Large intestine (tissue), 3 donors: ENCODE results near the gene MCM5. TPM values are rescaled to one million over a fixed set of nuclear protein-coding genes. Genes with fewer than 3 reads are reported as not detected.
"Not testable (repeated sequence)": the region's sequence is repeated elsewhere in the genome, so short reads cannot be mapped to it uniquely, and the experiment has no call there.

Source experiments
- DNase-seq, 2 donors: peaks; one replicate each; pipeline versions ENCODE4 v3.0.0 to v3.0.0-alpha.2; 2013
- H3K27ac ChIP-seq: one replicate; pipeline ENCODE4 v1.5.1; 2013; ENCODE audit warnings: low read length
- H3K27me3 ChIP-seq: 2 replicates; pipeline ENCODE4 v1.6.1; 2013; ENCODE audit warnings: low read length; ENCODE audit not compliant: control insufficient read depth, insufficient read depth
- H3K36me3 ChIP-seq: 2 replicates; pipeline ENCODE4 v1.6.1; 2013; ENCODE audit warnings: low read length; ENCODE audit not compliant: control insufficient read depth, insufficient read depth
- H3K4me1 ChIP-seq: one replicate; pipeline ENCODE4 v1.6.1; 2013; ENCODE audit warnings: low read length; ENCODE audit not compliant: control insufficient read depth, insufficient read depth
- H3K4me3 ChIP-seq: one replicate; pipeline ENCODE4 v1.5.1; 2013; ENCODE audit warnings: low read length
- H3K9me3 ChIP-seq: one replicate; pipeline ENCODE4 v1.6.1; 2013; ENCODE audit warnings: mild to moderate bottlenecking, low read depth, low read length, moderate library complexity; ENCODE audit not compliant: control insufficient read depth
- WGBS: methylation state at CpG from one replicate; pipeline ENCODE4 v1.1.5; 2013; ENCODE audit warnings: low lambda C conversion rate; ENCODE audit not compliant: insufficient coverage; 5-methylcytosine and 5-hydroxymethylcytosine counted together
- polyA plus RNA-seq: library from polyadenylated mRNA; unstranded; fragments of 120-200 nt; gene quantifications from one replicate; pipeline ENCODE4 v1.2.1, GENCODE V29; 2013

MCM5 gene
- polyA plus RNA-seq, 1 donor, result 41.0 TPM

DNA sequence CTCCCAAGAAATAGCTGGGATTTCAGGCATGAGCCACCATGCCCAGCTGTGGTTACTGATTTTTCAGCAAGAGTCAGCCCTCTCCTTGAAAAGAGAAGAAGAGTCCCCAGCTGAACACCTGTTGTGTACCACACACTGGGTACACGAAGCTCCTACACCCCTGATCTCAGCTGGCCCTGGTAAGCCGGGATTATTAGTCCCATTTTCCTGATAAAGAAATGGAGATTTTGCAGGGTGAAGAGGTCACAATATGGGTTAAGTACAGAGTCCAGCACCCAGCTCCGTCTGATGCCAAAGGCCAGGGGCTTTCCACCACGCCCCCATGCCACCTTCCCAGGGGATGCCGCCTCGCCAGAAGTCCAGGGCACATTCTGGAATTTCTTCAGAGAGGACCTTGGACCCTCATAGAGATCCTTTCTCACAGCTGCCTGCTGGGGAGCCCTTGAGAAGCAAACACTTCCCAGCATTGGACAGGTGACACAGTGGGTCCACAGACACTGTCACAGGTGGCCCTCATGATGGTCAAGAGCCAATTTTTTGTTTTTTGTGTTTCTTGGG, 38.9 kb upstream of the MCM5 start:
- no peak overlapping the region for H3K4me3 ChIP-seq
- H3K9me3 ChIP-seq, result no peaks in the 10 kb centered on the region
- WGBS, result no CpG with 5 or more reads among the region's 6 CpGs
- H3K27ac ChIP-seq, result peak overlapping the region; percentile 23
- DNase-seq, result peak in 1 of 2 donors; percentile 66
- no peaks in the 10 kb centered on the region for H3K4me1 ChIP-seq
- no peaks in the 10 kb centered on the region for H3K27me3 ChIP-seq
- H3K36me3 ChIP-seq, result no peaks in the 10 kb centered on the region

DNA sequence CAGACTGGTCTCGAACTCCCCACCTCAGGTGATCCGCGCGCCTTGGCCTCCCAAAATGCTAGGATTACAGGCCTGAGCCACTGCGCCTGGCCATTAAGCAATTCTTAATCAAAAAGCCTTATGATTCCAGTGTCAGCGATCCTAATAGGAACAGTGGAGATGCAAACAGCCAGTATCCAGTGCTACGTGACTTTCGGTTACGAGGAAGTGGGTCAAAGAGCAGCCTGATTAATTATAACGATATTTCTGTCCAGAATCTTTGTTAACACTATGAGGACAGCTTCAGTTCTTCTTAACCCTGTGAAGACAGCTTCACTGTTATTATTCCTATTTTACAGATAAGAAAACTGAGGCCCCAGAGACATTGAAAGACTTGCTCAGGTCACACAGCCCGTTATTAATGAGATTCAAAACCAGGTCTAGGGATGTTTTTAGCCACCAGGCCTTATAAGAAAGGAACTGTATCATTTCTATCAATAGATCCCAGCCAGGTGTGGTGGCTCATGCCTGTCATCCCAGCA, 36.3 kb upstream of the MCM5 start:
- no peaks in the 10 kb centered on the region for H3K27me3 ChIP-seq
- WGBS, result no CpG with 5 or more reads among the region's 11 CpGs
- H3K4me3 ChIP-seq, result no peak overlapping the region
- no peaks in the 10 kb centered on the region for H3K36me3 ChIP-seq
- H3K4me1 ChIP-seq, result peaks cover 19% of the 10 kb centered on the region
- H3K27ac ChIP-seq, result no peak overlapping the region
- no peaks in the 10 kb centered on the region for H3K9me3 ChIP-seq
- DNase-seq, result no peak

DNA sequence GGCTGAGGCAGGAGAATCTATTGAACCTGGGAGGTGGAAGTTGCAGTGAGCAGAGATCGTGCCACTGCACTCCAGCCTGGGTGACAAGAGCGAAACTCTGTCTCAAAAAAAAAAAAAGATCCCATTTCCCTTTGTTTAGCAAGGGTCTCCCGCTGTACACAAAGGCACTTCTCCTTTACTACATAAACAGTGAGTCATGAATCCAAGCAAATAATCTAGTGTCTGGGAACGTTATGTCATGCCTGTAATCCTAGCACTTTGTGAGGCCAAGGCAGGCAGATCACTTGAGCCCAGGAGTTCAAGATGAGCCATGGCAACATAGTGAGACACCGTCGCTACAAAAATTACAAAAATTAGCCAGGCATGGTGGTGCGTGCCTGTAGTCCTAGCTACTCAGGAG, 35.7 kb upstream of the MCM5 start:
- H3K9me3 ChIP-seq, DNase-seq, H3K4me3 ChIP-seq, H3K36me3 ChIP-seq, H3K27me3 ChIP-seq, H3K27ac ChIP-seq: not testable (repeated sequence)
- H3K4me1 ChIP-seq, result peaks cover 22% of the 10 kb centered on the region
- no CpG with 5 or more reads among the region's 7 CpGs for WGBS

DNA sequence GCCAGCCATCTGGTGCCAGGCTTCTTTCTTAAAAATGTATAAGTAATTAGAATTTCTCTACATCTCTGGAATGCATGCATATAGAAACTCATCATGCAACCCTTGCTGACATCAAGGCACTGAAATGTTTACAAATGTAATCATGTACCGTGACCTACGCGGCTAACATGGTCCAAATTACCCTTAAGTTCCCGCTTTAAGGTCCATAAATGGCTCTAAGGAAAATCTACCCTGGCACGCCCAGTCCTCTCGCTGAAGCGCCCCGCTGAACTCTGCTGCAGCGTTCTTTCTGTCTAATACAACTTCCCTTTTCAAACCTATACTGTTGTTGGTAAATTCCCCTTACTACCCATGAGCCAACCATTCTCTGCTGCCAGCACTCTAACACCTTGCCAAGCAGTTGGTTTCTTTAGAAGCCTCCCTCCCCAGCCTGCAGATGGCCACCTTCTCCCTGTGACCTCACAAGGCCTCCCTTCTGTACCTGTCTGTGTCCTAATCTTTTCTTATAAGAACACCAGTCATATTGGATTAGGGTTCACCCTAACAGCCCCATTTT, 32.5 kb upstream of the MCM5 start:
- Histone ChIP-seq H3K36me3 (no peaks in the 10 kb centered on the region), H3K4me3 (no peak overlapping the region), H3K27me3 (no peaks in the 10 kb centered on the region), H3K27ac (peak overlapping the region; percentile 20), H3K4me1 (peaks cover 32% of the 10 kb centered on the region), H3K9me3 (no peaks in the 10 kb centered on the region)
- no CpG with 5 or more reads among the region's 9 CpGs for WGBS
- DNase-seq, result peak in 1 of 2 donors; percentile 71

DNA sequence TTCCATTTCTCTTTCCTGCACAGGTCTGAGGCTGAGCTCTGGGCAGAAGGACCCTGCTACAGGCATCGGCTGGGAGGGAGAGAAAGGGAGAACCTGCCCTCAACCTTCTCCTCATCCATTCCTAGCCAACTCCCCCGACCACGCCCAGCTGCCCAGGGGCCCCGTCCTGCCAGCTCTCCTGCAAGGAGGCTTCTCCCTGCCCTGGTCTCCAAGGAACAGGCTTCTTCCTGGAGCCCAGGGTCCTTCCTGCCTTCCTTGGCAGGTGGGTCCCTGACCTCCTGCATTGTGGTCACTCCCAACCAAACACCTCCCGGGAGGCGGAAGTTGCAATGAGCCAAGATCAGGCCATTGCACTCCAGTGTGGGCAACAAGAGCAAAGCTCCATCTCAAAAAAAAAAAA, 31.6 kb upstream of the MCM5 start:
- Histone ChIP-seq H3K4me1 (peaks cover 32% of the 10 kb centered on the region), H3K4me3 (no peak overlapping the region), H3K27me3 (no peaks in the 10 kb centered on the region), H3K36me3 (no peaks in the 10 kb centered on the region), H3K9me3 (no peaks in the 10 kb centered on the region), H3K27ac (no peak overlapping the region)
- no CpG with 5 or more reads among the region's 6 CpGs for WGBS
- no peak for DNase-seq

DNA sequence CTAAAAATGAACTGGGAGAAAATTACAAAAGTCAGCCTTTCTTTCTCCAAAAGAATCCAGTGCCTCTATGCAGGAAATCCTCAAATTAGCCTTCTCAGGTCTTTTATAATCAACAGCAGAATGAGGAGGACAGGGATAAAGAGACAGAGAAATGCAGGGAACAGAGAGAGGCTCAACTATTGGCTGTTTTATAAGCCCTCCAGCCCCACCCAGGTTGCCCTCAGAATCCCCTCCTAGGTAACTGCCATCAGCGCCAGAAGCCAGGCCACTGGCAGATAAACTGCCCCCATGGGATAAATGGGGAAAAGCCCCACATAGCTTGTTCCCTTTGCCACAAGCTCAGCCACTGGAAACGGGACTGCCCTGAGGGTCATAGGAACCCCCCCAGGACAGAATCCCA, 29.9 kb upstream of the MCM5 start:
- Histone ChIP-seq H3K27ac (no peak overlapping the region), H3K4me1 (peaks cover 32% of the 10 kb centered on the region), H3K36me3 (no peaks in the 10 kb centered on the region), H3K4me3 (no peak overlapping the region), H3K27me3 (no peaks in the 10 kb centered on the region), H3K9me3 (no peaks in the 10 kb centered on the region)
- DNase-seq, result no peak
- no CpG with 5 or more reads among the region's 2 CpGs for WGBS

DNA sequence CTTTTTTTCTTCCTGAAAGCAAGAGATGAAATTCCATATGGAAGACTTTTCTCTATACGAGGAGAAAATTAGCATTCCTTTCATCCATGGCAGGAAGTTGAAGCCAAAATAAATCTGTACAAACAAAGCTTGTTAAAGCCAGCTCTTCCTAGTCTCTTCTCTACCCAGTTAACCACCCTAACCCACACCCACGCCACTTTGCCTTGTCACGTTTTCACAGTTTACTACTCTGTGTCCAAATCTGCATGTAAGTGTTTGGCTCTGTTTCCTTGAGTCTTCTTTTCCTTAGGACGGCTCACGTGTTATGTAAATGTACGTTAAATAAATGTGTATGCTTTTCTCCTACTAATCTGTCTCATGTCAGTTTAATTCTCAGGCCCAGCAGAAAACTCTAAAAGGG, 26.2 kb upstream of the MCM5 start:
- no peaks in the 10 kb centered on the region for H3K36me3 ChIP-seq
- 94% methylated on average over 5 of the region's 6 CpGs for WGBS
- H3K4me1 ChIP-seq, result peaks cover 36% of the 10 kb centered on the region
- no peaks in the 10 kb centered on the region for H3K9me3 ChIP-seq
- no peaks in the 10 kb centered on the region for H3K27me3 ChIP-seq
- H3K27ac ChIP-seq, result no peak overlapping the region
- no peak for DNase-seq
- no peak overlapping the region for H3K4me3 ChIP-seq

DNA sequence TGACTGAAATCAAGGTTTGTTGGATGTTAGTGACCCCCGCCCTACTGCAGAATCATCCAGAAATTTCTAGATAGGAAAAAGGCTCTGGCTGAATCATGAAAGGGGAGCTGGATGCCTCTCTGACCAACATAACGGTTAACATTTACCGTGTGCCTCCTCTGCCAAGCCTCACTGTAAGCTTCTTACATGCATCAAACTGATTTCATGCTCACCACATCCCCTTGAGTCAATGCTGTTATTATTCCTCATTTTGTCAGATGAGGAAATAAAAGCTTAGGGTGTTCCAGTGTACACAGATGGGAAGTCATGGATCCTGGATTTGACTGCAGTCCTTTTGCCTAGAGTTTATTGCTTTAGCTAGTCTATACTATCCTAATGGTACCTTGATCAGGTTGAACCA, 24.9 kb upstream of the MCM5 start:
- H3K27me3 ChIP-seq, result no peaks in the 10 kb centered on the region
- no peaks in the 10 kb centered on the region for H3K36me3 ChIP-seq
- H3K27ac ChIP-seq, result no peak overlapping the region
- no peak overlapping the region for H3K4me3 ChIP-seq
- WGBS, result no CpG with 5 or more reads among the region's 3 CpGs
- peaks cover 42% of the 10 kb centered on the region for H3K4me1 ChIP-seq
- no peak for DNase-seq
- H3K9me3 ChIP-seq, result no peaks in the 10 kb centered on the region

DNA sequence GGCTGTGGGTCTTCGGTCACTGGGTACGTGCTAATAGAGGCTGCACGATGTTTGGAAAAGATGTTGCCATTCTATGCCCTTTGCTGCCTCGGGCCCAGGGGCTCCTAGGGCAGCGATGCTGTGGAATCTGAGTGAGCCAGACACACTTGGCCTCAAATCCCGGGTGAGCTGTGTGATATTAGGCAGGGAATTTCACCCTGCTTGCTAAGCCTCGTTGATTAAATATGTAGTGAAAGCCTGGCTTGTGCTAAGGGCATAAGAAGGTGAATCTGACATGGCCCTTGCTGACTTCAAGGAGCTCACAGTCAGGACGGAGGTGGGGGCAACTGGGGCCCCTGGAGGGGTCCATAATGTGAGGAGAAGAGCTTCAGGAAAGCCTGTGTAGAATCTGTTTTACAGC, 24.4 kb upstream of the MCM5 start:
- Histone ChIP-seq H3K27me3 (no peaks in the 10 kb centered on the region), H3K27ac (no peak overlapping the region), H3K36me3 (no peaks in the 10 kb centered on the region), H3K4me1 (peaks cover 47% of the 10 kb centered on the region), H3K4me3 (no peak overlapping the region), H3K9me3 (no peaks in the 10 kb centered on the region)
- no peak for DNase-seq
- no CpG with 5 or more reads among the region's 8 CpGs for WGBS

DNA sequence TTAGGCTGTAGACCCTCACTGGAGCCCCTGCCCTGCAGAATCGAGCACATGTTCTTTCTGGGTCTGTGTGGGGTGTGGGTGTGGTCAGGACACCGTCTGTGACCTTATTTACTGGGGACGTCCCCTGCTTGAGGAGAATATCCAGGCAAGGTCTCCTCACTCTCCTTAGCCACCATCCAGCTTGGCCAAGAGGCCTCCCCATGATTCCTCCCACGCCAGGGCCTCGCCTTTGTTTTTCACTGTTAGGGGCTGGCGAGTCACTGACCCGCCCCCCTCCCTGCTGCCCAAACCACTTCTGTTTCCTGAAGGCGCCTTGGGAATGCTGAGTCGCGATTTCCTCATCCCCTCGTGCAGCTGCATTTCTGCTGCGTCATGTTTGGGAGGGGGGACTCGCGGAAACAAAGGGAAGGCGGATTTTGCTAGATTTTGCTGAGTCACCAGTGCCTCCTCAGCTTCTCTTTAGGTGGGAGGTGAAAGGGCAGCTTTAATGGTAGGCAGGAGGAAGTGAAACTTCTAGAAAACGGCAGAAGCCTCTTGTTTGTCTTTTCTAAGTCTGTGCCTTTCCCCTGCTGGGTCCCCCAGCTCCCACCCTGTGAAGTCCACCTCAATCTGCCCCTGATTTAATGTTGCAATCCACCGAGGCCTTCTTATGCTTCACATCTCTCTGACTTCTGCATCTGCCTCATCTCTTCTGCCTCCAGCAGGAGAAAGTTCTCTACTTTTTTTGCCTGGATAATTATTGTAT, 23.0 kb upstream of the MCM5 start:
- Histone ChIP-seq H3K36me3 (no peaks in the 10 kb centered on the region), H3K4me3 (no peak overlapping the region), H3K9me3 (no peaks in the 10 kb centered on the region), H3K4me1 (peaks cover 49% of the 10 kb centered on the region), H3K27ac (peak overlapping the region; percentile 91), H3K27me3 (no peaks in the 10 kb centered on the region)
- DNase-seq, result peak; percentile 98 to 99
- no CpG with 5 or more reads among the region's 17 CpGs for WGBS
